ENCODE measurements around the gene BEND6.
"Not testable (repeated sequence)": the region's sequence is repeated elsewhere in the genome, so short reads cannot be mapped to it uniquely, and the experiment has no call there.

The BEND6 gene

DNA sequence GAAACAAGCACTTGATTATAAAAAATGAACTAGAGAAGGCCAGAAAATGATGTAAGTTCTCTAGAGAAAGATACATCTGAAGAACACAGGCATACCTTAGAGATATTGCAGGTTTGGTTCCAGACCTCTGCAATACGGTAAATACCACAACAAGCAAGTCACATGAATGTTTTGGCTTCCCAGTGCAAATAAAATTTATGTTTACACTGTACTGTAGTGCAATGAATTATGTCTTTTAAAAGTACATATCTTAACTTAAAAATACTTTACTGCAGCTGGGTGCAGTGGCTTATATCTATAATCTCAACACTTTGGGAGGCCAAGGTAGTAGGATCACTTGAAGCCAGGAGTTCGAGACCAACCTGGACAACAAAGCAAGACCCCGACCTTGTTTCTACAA is 80.6 kb downstream of the BEND6 start:
- DNase-seq (ENCODE audit: low read depth): no peak

DNA sequence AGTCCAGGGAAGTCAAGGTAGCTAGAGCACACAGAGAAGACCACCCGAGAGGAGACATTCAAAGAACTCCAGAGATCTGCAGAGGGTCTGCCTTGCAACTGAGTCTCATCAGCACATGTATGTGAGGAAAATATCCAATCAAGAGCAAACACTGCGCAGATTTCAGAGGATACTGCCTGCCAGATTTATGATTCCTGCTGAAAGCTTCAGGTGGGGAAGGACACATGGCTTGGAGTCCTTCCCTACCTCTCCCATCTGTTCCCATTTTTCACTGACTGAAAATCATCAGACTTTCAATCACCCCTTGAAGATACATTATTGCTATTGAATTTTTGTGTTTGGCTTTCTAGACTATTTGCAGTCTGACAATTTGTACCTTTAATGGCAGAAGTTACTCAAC is 84.0 kb downstream of the BEND6 start:
- DNase-seq (ENCODE audit: low read depth): no peak

DNA sequence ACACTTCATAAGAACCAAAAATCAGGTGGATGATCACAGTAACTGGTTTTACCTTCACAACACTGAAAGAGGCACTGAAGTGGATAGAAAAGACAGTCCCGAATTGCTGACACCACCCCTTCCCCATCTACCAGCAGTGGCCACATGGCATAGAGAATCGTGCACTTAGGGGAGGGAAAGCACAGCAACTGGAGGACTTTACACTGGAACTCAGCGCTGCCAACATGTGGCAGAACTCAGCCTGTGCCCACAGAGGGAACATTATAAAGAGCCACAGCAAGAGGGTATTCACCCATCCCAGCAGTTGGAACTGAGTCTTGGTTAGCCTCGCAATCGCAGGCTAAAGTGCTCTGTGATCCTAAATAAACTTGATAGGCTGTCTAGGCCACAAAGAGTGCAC is 85.1 kb downstream of the BEND6 start:
- DNase-seq (ENCODE audit: low read depth): no peak

DNA sequence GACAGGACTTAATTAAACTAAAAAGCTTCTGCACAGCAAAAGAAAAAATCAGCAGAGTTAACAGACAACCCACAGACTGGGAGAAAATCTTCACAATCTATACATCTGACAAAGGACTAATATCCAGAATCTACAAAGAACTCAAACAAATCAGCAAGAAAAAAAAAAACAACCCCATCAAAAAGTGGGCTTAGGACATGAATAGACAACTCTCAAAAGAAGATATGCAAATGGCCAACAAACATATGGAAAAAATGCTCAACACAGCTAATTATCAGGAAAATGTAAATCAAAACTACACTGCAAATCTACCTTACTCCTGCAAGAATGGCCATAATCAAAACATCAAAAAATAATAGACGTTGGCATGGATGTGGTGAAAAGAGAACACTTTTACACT is 89.2 kb downstream of the BEND6 start:
- DNase-seq (ENCODE audit: low read depth): not testable (repeated sequence)

DNA sequence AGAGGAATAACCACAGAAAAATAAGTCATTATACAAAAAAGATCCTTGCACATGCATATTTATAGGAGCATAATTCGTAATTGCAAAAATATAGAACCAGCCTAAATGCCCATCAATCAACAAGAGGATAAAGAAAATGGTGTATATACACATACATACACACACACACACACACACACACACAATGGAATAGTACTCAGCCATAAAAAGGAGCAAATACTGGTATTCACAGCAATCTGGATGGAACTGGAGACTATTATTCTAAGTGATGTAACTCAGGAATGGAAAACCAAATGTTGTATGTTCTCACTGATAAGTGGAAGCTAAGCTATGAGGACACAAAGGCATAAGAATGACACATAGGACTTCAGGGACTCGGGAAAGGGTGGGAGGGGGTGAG is 89.7 kb downstream of the BEND6 start:
- DNase-seq (ENCODE audit: low read depth): no peak

DNA sequence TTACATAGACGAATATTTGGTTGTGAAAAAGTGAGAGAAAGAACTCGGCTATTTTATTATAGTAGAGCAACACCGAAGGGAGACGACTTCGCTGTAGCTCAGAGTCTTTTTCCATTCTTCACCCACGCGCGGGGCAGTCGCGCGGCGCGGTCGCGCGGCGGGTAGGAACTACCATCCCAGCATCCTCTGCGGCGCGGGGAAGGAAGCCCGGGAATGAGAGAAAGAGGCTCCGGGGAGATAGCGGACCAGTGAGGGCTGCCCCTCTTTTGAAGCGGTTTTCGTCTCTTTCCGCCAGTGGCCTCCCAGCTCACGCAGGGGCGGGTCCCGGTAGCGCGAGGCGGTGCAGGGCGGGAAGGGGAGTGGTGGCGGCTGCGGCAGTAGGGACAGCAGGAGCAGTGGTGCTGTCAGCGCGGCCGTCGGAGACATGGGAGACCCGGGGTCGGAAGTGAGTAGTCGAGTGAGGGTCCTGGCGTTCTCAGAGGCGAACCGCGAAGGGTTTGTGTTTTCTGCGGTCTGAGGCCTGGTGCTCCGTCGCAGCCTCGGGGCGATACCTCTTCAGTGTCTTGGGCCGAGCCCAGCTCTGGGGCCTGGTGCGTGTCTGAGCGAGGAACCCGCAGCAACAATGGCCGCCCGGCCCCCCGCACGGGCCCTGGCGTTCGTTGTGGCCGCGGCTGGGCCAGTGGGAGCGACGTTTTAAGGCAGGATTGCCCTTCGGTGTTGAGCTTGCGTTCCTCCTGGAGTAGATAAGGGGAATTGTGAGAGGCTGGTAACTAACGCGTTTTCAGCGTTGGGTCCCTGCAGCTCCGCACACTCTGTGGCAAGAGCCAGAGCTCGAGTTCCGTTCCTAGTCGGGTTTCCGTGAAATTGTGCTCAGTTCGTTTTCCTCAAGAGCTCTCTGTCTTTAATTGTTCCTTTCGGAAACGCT is 91.7 kb downstream of the BEND6 start, which contains the start of gene KIAA1586:
TSS of gene KIAA1586 (plus strand) at position 362 of the 925 bp plus-strand sequence. CDS start at position 425, 63 bp downstream.
- peak; percentile 62 for DNase-seq (ENCODE audit: low read depth)

DNA sequence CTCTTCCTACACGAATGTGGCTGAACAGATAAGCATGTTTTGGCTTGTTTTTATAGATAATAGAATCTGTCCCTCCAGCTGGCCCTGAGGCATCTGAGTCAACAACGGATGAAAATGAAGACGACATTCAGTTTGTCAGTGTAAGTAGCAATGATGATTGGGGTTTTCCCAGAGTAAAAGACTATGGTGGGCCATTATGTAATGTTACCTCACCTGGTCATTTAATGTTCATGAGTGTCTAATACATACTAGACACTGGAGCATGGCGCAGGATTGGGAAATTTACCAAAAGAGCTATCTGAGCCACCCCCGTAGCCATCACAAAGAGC is 92.3 kb downstream of the BEND6 start:
- DNase-seq (ENCODE audit: low read depth): not testable (repeated sequence)

DNA sequence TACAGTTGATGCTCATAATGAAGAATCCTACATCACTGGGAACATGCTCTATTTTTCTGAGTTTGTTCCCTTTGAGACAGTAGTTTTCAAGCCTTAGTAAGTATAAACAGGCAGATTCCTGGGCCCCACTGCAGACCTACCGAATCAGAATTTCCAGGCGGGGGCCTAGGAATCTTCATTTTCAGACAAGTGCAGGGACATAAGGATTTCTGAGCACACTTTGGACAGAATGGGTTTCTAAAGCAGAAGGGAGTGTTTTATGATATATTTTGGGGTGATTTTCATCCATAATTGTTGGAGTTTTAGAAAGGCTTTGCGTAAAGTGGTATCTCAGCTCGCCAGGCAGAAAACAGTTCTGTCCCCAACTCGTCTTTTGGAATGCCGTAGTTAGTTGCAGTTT is 93.0 kb downstream of the BEND6 start:
- DNase-seq (ENCODE audit: low read depth): not testable (repeated sequence)

DNA sequence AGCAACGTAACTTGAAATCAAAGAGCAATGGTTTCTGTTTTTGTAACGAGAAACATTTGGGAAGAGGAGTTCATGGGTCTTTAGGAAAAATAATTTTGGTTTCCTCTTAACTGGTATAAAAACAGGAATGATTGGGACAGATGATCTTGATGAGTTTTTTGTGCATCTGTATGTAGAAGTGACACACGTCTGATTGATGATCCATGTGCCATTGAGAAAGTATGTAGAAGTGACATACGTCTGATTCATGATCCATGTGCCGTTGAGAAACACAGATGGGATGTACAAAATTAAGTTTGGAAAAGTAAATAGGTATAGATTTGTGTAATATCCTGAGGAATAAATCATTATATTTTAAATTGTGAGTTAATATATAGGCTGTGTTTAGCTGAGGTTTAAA is 93.7 kb downstream of the BEND6 start:
- DNase-seq (ENCODE audit: low read depth): no peak

DNA sequence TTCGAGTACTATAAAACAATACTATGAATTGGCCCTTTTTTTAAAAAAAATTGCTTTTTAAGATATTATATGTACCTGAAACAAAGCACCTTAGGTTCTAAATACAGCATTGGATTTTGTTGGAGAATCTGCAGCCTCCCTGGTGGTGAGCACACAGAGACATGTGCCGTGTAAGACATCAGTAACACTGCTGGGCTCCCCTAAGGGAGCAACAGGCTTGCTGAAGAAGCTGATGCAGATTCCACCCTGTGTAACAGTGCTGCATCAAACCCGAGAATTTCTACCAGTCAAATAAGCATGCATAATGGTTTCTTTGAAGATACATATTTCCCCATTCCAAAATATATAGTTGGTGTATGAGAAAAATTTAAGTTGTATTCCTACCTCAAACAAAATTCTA is 108.9 kb downstream of the BEND6 start:
- no peak for DNase-seq (ENCODE audit: low read depth)

DNA sequence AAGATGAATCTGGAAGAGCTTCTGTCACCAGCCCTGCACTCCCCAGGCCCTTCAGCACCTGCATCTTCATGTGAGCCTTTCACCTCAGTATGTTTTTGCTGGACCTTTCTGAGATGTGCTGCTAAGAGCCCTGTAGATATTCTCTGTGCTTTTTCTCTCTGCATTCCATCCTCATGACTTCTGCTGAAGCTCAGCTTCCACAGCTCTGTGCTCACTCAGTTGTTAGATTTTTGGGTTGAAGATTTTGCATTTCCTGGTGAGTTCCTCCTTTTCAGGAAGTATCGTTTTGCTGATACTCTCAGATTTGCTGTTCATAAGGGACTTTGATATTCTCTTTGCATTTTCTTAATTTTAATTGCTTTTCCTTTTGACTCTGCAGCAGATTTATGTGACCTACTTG is 109.9 kb downstream of the BEND6 start:
- DNase-seq (ENCODE audit: low read depth): no peak

DNA sequence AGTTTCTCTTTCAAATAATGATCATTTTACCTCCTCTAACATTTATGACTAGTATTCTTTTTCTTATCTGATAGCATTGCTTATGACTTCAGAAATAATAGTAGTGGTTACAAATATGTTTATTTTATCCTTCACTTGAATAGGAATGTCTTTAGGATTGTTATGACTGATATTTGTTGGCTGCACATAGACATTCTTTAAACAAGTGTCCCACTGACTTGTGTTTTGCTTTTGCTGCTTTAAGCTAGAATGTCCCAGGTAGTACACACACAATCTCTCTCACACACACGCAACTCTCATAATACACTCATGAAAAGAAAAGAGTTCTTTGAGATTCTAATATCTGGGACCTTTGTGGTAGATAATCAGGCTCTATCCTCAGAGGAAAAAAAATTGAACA is 113.2 kb downstream of the BEND6 start:
- DNase-seq (ENCODE audit: low read depth): no peak

DNA sequence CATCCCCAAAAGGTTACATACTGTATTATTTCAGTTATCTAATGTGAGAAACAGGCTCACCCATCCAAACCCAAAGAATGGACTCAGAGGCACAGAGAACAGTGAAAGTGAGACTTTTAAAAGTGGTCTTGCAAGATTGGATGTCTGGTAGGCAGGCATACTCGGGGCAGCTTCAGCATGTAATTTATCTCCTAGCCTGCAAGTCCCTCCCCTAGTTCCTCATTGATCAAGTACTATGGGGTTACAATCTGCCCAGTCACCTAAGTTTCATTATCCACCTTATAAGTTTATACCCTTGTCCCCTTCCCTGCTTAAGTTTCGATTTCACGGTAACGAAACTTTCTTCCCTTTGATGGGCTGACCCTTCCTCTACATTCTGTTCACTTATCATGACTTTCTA is 114.3 kb downstream of the BEND6 start:
- no peak for DNase-seq (ENCODE audit: low read depth)

DNA sequence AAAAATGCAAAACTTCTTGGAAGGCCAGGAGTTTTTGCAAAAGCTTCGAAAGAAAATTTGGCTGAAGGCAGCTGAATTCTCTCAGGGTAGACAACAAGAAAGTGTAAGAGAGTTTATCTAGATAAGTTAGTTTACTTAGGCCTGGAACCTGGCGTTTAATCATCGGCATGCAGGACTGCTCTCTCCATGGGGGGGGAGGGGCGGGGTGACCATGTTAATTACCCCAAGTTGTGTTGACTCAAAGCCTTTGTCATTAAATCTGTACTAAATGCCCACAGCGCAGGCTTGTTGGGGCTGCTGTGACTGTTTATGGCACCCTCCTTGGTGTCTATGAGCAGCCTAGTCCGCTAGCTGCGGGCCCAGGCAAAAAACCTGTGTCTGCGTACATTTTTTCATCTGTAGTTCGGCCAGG is 115.0 kb downstream of the BEND6 start:
- no peak for DNase-seq (ENCODE audit: low read depth)

DNA sequence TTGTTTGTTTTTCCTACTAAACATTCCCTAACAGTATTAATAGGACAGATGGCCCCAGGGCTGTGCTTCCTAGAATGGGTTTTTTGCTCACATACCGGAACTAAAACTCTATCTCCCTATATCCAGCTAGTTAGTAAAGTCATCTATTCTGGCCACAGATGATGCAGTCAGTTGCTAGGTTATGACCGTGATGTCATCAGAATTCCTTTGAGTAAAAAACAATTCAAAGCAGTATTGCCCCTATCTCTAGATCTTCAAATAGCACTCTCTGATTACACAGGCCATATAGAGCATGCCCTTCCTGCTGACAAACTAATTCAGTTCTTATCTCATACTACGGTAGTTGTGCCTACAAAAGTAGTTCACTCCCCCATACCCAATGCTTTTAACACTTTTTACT is 117.2 kb downstream of the BEND6 start:
- DNase-seq (ENCODE audit: low read depth): no peak

DNA sequence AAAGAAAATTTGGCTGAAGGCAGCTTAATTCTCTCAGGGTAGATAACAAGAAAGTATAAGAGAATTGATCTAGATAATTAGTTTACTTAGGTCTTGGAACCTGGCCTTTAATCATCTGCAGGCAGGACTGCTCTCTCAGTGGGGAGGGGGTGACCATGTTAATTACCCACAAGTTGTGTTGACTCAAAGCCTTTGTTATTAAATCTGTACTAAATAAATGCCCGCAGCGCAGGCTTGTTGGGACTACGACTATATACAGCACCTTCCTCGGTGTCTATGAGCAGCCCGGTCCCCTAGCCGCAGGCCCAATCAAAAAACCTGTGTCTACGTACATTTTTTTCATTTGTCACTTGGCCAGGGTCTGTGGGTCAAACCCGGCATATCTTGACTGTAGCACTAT is 119.5 kb downstream of the BEND6 start:
- DNase-seq (ENCODE audit: low read depth): no peak

DNA sequence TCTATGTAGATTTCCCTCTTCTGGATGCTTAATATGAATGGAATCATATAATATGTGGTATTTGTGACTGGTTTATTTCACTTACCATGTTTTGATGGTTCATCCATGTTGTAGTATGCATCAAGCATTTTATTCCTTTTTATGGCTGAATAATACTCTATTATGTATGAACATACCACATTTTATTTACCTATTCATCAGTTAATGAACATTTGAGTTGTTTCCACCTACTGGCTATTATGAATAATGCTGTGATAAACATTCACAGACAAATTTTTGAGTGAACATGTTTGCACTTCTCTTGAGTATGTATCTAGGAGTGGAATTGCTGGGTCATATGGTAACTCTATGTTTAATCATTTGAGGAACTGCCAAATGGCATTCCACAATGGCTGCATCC is 120.2 kb downstream of the BEND6 start:
- no peak for DNase-seq (ENCODE audit: low read depth)

Data from activated gamma-delta T cell treated with anti-CD3 and anti-CD28 coated beads, Interleukin-2, amount 50 U/mL, for 16 hours (primary cell).